ENCODE results near the gene EBPL.
A peak's percentile ranks its signal among the peaks of the same experiment; 100 is the strongest.
"Not testable (repeated sequence)": the region's sequence is repeated elsewhere in the genome, so short reads cannot be mapped to it uniquely, and the experiment has no call there.

Gene EBPL

DNA sequence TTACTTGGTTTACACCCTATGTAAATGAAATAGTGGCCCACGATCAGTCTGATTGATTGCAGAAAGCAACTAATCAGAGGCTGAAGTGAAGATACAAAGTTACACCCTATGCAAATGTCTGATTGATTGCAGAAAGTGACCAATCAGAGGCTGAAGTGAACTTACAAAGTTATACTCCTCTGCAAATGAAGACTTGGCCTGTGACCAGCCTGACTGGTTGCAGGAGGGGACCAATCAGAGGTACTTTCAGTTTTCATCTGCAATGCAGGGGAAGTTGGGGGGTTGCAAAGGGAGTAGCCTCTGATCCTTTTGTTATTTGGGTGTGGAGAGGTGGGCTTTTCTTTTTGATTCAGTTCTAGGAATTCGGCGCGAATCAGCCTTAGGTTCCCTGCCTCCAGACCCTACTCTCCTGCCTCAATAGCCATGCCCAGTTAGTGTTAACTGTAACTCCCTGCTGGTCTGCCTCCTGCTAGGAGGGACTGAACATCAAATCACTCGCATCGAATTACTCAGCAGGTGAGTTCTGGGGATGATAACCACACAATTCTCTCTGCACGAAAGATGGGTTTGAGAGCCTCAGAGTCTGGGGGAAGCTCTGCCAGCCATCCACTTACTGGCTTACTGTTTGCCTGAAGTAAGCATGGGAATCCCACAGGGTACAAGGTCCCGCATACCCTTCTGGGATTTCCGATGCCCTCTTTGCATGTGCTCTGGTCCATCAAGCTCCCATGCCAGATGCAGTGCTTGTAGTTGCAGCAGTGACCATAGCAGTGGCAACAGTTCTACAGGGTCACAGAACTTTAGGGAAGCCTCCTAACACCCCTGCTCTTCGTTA lies 55.5 kb downstream of the EBPL start:
- no peak for DNase-seq (ENCODE audit: low read depth in 3 of 3)

DNA sequence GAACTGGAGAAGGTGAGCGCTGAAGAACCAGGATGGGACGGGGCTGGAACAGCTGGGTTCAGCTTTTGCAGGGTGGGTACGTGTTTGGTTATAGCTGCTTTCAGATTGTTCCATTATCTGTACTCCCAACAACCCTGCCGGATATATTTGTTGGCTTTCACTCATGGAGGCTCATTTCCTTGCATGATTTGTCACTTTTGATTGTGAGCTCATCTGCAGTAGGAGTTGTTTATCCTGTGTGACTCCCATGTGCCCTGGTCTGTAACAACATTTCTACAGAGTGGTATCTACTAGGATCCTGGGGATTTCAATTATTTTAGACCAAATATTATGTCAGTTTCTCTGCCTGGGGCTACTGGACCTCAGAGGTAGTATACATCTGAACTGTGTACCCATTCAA lies 57.6 kb downstream of the EBPL start:
- no peak for DNase-seq (ENCODE audit: low read depth in 3 of 3)

DNA sequence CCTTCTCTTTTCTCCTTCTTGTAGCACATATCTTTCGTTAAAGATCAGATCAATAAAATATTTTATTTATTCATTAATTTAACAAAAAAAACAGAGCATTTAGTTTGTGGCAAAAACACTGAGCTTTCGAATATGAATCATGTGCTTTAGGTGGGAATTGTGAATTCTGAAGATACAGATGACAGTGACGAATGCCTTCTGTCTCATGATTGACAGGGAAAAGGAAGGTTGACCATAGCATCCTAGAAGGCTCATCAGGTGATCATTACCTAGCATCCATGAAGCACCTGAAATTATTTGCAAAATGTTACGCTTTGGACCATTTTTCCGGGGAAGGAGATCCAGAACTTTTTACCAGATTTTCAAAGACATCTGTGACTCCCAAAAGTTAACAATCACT lies 59.1 kb downstream of the EBPL start:
- DNase-seq (ENCODE audit: low read depth in 3 of 3): no peak

DNA sequence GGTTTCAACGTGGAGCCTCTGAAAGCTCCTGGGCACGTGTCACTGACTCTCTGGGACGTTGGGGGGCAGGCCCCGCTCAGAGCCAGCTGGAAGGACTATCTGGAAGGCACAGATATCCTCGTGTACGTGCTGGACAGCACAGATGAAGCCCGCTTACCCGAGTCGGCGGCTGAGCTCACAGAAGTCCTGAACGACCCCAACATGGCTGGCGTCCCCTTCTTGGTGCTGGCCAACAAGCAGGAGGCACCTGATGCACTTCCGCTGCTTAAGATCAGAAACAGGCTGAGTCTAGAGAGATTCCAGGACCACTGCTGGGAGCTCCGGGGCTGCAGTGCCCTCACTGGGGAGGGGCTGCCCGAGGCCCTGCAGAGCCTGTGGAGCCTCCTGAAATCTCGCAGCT lies 60.7 kb downstream of the EBPL start:
- DNase-seq (ENCODE audit: low read depth in 3 of 3): no peak

DNA sequence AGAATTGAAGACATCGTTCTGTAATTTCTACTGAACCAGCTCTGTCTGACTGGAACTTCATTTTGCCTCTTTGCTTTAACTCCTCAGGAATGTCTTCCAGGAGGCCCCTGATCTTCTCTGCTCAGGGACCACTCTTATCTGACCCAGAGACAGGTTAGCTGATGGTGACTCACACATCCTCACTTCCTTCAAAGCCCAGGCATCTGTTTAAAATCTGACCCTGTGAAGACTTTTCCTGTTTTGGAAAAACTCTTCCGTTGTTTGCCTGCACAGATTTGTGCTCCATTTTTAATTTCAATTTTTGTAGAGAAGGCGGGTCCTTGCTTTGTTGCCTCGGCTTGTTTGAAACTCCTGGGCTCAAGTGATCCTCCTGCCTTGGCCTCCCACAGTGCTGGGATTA lies 61.3 kb downstream of the EBPL start:
- DNase-seq (ENCODE audit: low read depth in 3 of 3): no peak

DNA sequence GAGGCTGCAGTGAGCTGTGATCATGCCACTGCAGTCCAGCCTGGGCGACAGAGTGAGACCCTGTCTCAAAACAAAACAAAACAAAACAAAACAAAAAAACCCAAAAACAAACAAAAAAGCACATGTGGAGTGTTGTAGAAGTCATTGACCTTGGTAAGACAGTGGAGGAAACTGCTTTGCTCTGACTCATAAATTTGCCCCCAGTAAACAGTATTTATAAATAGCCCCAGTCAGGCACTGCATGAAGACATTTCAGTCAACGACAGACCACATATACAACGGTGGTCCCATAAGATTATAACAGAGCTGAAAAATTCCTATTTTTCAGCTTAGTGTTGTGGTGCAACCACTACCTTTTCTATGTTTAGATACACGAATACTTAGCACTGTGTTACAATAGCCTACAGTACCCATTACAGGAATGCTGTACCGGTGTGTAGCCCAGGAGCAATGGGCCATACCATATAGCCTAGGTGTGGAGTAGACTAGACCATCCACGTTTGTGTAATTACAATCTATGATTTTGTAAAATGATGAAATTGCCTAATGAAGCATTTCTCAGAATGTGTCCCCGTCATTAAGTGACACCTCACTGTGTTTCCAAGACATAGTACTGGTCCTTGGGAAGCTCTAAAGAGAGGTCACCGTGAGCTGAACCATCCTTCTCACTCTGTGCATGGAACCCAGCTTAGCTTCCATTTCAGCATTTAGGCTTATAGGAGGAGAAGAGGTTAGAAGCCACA lies 61.9 kb downstream of the EBPL start:
- DNase-seq (ENCODE audit: low read depth in 3 of 3): no peak

DNA sequence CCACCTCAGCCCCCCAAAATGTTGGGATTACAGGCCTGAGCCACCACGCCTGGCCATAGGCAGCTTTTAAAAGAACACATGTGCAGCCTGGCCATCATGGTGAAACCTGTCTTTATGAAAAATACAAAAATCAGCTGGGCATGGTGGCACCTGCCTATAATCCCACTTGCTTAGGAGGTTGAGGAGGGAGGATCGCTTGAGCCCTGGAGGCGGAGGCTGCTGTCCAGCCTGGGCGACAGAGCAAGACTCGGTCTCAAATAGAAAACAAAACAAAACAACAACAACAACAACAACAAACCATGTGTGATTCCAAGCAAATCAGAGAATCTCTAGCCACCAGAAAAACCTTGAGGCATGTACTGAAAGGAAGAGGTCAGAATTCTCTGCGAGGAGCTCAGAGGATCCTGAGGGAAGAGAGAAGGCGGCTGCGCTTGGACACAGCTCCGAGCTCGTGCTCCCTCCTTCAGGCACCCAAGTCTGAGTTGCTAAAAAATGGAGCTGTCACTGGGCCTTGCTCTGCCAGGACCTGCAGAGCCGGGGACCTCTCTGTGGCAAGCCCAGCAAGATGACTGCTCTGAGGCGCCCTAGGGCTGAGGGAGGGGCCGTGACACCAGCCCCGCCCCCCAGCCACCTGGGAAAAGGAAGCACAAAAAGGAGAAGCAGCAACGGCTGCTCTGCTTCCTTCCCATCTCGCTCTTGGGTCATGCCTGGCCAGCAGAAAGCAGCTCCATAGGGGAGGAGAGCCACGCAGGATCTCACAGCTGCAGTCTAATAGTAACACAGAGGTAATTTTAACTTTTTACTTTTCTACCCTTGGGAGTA lies 63.2 kb downstream of the EBPL start, which contains the start of gene ARL11:
Gene ARL11 (plus strand): TSS at position 677 of the 822 bp plus-strand sequence. CDS start 1,941 bp downstream, outside the sequence.
- DNase-seq (ENCODE audit: low read depth in 3 of 3): peak; percentile 8 to 62 (median 33)

DNA sequence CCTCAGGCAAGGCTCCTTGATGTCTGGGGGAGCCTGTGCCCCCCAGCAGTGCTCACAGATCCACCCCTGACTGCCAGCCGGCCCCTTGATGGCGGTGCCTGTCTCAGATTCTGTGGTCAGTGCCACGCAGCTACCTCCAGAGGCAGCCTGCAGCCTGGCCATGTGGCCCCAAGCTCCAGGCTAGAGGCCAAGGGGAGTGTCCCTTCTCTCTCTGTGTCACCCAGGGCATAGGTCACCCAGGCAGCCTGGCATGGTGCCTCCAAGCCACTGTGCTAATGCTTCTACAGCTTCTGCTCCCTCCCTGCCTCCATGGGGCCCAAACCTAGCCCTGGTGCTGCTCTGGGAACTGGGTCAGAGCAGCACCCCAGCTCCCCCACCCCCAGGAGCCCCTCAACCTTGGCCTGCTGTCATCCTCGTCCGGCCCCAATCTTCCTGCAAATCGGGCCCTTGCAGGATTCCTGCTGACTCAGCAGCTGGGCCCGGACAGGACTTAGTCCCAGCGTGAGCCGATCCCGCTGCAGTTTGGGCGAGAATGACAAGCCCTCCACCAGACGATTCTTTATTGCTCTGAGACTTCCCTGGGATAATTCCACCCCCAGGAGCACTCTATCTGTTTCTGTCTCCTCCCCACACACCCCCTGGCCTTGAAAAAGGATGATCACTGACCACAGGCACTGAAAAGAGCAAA lies 65.8 kb downstream of the EBPL start:
- DNase-seq (ENCODE audit: low read depth in 3 of 3): no peak

DNA sequence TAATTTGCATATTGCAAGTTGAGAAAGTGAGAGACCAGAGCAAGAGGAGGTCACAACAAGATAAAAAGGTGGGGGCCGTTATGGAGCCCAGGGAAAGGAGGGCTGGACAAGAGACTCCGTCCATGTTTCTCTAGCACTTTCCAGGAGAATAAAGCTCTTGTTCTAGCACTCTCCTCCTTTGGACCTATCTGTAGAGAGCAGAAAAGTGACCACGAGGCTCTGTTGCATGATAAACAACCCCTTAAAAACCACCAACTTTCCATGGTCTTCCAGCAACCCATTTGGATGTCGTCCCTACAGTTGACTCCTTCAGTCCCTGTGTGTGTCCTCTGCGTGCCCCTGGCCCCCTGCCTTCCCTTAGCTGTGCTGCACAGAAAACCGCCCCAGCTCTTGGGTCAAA lies 67.1 kb downstream of the EBPL start:
- DNase-seq (ENCODE audit: low read depth in 3 of 3): no peak

DNA sequence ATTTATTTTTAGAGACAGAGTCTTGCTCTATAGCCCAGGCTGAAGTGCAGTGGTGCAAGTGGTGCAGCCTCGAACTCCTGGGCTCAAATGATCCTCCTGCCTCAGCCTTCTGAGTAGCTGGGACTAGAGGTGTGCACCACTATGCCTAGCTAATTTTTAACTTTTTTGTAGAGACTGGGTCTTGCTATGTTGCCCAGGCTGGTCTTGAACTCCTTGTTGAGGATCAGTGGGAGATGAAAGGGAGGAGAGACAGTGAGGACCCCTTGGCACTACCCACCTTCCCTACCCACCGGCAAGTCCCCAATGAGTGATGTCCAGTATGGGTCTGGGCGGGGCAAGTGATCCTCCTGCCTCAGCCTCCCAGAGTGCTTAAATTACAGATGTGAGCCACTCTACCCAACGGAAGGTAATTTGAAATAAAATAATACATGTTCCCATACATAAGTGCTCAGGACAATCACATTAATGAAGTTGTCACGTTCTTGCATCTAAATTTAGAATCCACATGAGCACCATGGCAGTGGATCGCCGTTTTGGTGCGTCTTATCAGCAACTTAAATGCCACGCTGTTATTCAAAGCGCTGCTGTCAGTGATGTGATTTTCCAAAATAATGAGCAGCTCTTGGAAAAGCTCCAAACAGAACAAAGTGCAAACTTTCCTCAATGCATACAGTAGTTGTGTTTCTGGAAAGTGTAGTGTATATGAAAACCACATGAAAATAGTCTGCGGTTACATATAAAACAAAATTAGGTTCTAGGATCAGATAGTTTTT lies 68.9 kb downstream of the EBPL start:
- DNase-seq (ENCODE audit: low read depth in 3 of 3): no peak

DNA sequence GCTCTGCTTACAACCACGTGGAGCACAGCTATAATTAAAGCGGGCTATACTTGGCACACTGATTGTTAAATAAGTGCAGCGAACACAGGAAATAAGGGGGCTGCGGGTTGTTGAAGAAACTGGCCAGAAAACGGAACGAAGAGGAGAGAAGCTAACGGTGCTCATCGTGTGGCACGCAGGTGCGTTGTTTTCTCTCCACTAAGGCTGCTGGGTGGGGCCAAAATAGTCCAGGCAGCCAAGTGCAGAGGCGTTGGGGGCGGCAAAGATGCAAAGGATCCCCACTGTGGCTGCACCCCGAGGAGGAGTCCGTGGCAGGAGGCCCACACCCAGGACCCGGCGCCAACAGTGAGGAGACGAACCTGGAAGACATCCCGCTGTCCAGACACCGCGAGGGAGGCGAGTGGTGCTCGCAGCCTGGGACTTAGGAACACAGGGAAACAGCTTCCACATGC lies 71.1 kb downstream of the EBPL start:
- DNase-seq (ENCODE audit: low read depth in 3 of 3): no peak

DNA sequence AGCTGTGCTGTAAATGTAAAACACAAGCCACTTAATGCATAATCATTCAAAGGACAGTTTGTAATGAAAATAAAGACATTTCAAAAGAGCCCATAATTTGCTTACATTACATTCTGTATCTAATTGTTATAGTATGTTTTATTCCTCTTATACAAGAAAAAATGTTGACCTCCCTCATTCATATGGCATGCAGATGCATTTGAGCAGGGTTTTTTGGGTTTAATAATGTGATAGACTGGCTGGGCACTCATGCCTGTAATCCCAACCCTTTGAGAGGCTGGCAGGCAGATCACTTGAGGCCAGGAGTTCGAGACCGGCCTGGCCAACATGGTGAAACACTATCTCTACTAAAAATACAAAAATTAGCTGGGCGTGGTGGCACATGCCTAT lies 74.6 kb downstream of the EBPL start:
- no peak for DNase-seq (ENCODE audit: low read depth in 3 of 3)

DNA sequence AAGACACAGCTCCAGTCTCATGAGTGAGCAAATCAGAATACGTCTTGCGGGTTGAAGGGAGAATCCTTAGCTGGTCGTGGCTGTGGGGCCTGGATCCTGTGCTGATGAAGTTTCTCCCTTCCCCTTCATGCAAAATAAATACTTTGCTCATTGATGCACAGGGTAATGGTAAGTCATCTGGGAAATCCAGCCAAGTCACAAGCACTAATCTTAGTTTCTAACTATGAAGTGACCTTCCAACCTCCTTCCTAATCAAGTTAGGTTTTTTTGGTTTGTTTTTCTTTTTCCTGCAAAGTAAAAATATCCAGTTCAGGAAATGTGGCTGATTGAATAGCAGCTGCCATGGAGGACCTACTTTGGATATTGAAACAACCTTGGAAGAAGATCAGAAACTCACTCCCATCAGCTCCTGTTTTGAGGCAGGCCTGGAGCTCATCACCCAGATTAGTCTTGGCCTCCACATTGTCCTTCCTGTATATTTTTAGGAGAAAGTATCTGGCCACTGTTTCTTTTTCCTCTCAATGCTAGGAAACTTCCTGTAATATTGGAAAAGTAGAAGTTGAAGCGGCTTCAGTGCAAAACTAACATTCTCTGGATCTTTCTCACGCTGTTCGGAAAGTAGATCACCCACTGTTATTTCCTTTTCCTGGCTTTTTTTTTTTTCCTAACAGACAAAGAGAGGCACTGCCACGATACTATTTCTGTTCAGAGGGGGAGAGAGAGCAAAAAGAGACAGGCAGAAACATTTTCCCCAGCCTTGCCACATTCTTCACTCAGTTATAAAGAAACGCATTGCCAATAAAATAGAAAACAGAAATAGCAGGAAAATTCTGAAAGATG lies 75.2 kb downstream of the EBPL start:
- DNase-seq (ENCODE audit: low read depth in 3 of 3): no peak

DNA sequence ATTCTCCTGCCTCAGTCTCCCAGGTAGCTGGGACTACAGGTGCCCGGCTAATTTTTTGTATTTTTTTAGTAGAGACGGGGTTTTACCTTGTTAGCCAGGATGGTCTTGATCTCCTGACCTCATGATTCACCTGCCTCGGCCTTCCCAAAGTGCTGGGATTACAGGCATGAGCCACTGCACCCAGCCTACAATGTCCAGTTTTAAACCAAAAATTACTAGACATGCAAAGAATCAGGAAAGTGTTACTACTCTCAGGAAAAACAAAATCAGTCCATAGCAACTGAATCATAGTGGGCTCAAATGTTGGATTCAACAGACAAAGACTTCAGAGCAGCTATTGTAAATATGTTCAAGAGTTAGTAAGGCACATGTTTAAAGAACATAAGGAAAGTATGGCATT lies 79.2 kb downstream of the EBPL start:
- DNase-seq (ENCODE audit: low read depth in 3 of 3): not testable (repeated sequence)

Measured in stimulated activated CD4-positive, alpha-beta T cell treated with anti-CD3 and anti-CD28 coated beads, TNF-alpha, amount 100 ng/mL, for 24 hours (primary cell).